Activated naive CD4-positive, alpha-beta T cell treated with anti-CD3 and anti-CD28 coated beads, Interleukin-2, amount 50 U/mL, for 16 hours (primary cell): ENCODE results near the gene HSPH1.

Experiments
- DNase-seq: peaks from one replicate; pipeline ENCODE4 v3.0.0-alpha.2; 2020

The HSPH1 gene

GRCh38 chr13:31093145-31093885 lies 68.4 kb downstream of the HSPH1 start:
- no peak for DNase-seq

GRCh38 chr13:31092646-31093045 lies 69.1 kb downstream of the HSPH1 start:
- DNase-seq = no peak

- DNase-seq = no peak
These were observed 70.6 kb downstream of the HSPH1 start for GRCh38 chr13:31090961-31091624.

- DNase-seq = no peak
These were observed 71.6 kb downstream of the HSPH1 start for GRCh38 chr13:31090096-31090495.

GRCh38 chr13:31089649-31090048 lies 72.1 kb downstream of the HSPH1 start:
- DNase-seq = no peak

- DNase-seq = no peak
These were observed 72.8 kb downstream of the HSPH1 start for GRCh38 chr13:31088826-31089420.
